Endothelial cell of umbilical vein (primary cell): Measurements from ENCODE around the gene CERCAM. TPM values are rescaled to one million over a fixed set of nuclear protein-coding genes. Genes with fewer than 3 reads are reported as not detected.

ENCODE experiments used
- BruUV-seq: library from RNA; stranded (reverse); fragments of 400-500 nt; replicated peaks from 2 replicates; lab custom pipeline; 2021; lab: Mats Ljungman, UMichigan
- CTCF ChIA-PET: fragments of 300-600, 350-600 bp; sonication (Branson Sonifier 250); formaldehyde crosslinking; loops from one replicate; lab custom pipeline; 2021; ENCODE audit warnings: antibody characterized with exemption, inconsistent platforms; lab: Charles Lee
- POLR2A ChIA-PET: fragments of 300-600, 350-600 bp; sonication (Branson Sonifier 250); formaldehyde crosslinking; loops from one replicate; lab custom pipeline; 2021; ENCODE audit warnings: antibody characterized with exemption, inconsistent platforms; lab: Charles Lee
- DNase-seq: peaks from one replicate; pipeline ENCODE4 v3.0.0-alpha.2; 2011; ENCODE audit warnings: low read depth, low spot score
- FAIRE-seq: peaks from 2 replicates; lab custom pipeline; 2011; peaks lifted over from hg19 to GRCh38; lab: Jason Lieb, UNC
- H2AFZ ChIP-seq: 2 replicates; pipeline ENCODE4 v1.6.0; 2012; ENCODE audit warnings: low read depth, low read length, control low read depth, inconsistent platforms
- H3K27ac ChIP-seq: 2 replicates; pipeline ENCODE4 v1.5.1; 2011; ENCODE audit warnings: low read depth, mild to moderate bottlenecking, control low read depth, low read length, moderate library complexity; ENCODE audit not compliant: insufficient read depth
- H3K27me3 ChIP-seq, 2 experiments: 2 replicates each; pipeline versions ENCODE4 v1.6.0 to v1.6.1; 2011; ENCODE audit warnings: low read length in 2 of 2, mixed read lengths in 1 of 2; ENCODE audit not compliant: control insufficient read depth in 2 of 2, insufficient read depth in 2 of 2
- H3K36me3 ChIP-seq, 2 experiments: 2 replicates in 1 of 2; 3 replicates in 1 of 2; pipeline ENCODE4 v1.5.1; 2011; ENCODE audit warnings: low read length in 2 of 2, mild to moderate bottlenecking in 1 of 2, moderate library complexity in 1 of 2; ENCODE audit not compliant: control insufficient read depth in 2 of 2, insufficient read depth in 2 of 2; ENCODE audit errors: extremely low read depth in 1 of 2
- H3K4me1 ChIP-seq: 3 replicates; pipeline ENCODE4 v1.5.1; 2011; ENCODE audit warnings: mild to moderate bottlenecking, low read length; ENCODE audit not compliant: control insufficient read depth, insufficient read depth; ENCODE audit errors: extremely low read depth
- H3K4me2 ChIP-seq: 2 replicates; pipeline ENCODE4 v1.6.1; 2011; ENCODE audit warnings: low read length, control low read depth, mixed read lengths; ENCODE audit not compliant: insufficient read depth
- H3K4me3 ChIP-seq, 3 experiments: fragments of 200-600 bp in 1 of 3; sonication (generic), shearing (Covaris generic) in 1 of 3; replicated peaks in 1 of 3; 2 replicates each; pipeline ENCODE4 v1.5.1; 2011 to 2016; ENCODE audit warnings: control low read depth in 3 of 3, low read length in 3 of 3, mild to moderate bottlenecking in 2 of 3, inconsistent platforms in 1 of 3, low read depth in 1 of 3, moderate library complexity in 1 of 3; ENCODE audit not compliant: insufficient read depth in 1 of 3
- H3K79me2 ChIP-seq: 2 replicates; pipeline ENCODE4 v1.6.0; 2012; ENCODE audit warnings: low read length, inconsistent platforms; ENCODE audit not compliant: control insufficient read depth, insufficient read depth
- H3K9ac ChIP-seq: replicated peaks from 2 replicates; pipeline ENCODE3; 2011; ENCODE audit warnings: low read length, control low read depth; ENCODE audit not compliant: insufficient read depth; ENCODE audit errors: extremely low read depth
- H3K9me1 ChIP-seq: replicated peaks from 3 replicates; pipeline ENCODE4 v1.6.0; 2011; ENCODE audit warnings: mild to moderate bottlenecking, low read length; ENCODE audit not compliant: control insufficient read depth, insufficient read depth; ENCODE audit errors: extremely low read depth
- H3K9me3 ChIP-seq: replicated peaks from 2 replicates; pipeline ENCODE4 v1.5.1; 2012; ENCODE audit warnings: low read length, inconsistent platforms; ENCODE audit not compliant: control insufficient read depth, insufficient read depth
- H4K20me1 ChIP-seq: replicated peaks from 2 replicates; pipeline ENCODE3; 2011; ENCODE audit warnings: mild to moderate bottlenecking, low read length; ENCODE audit not compliant: control insufficient read depth, insufficient read depth; ENCODE audit errors: extremely low read depth
- CTCF ChIP-seq, 2 donors: IDR thresholded peaks; 1 replicate in 1 of 2; 2 replicates in 1 of 2; pipeline ENCODE4 v1.5.1; 2011; ENCODE audit warnings: low read length in 2 of 2, mild to moderate bottlenecking in 2 of 2, moderate library complexity in 2 of 2, control low read depth in 1 of 2, inconsistent platforms in 1 of 2, low read depth in 1 of 2; ENCODE audit not compliant: insufficient read depth in 1 of 2; ENCODE audit errors: extremely low read depth in 1 of 2
- EZH2 ChIP-seq: IDR thresholded peaks from 2 replicates; pipeline ENCODE4 v1.6.1; 2012; ENCODE audit warnings: borderline replicate concordance, low read depth, mild to moderate bottlenecking, moderate library complexity, low read length, inconsistent platforms; ENCODE audit not compliant: severe bottlenecking
- FOS ChIP-seq: IDR thresholded peaks from 2 replicates; pipeline ENCODE4 v1.6.1; 2011; ENCODE audit warnings: mild to moderate bottlenecking, low read length, moderate library complexity, borderline replicate concordance; ENCODE audit not compliant: insufficient read depth
- GATA2 ChIP-seq: IDR thresholded peaks from 2 replicates; pipeline ENCODE4 v1.7.0; 2011; ENCODE audit warnings: low read depth, mild to moderate bottlenecking, moderate library complexity, mixed read lengths, low read length; ENCODE audit not compliant: insufficient read length, insufficient read depth
- JUN ChIP-seq: IDR thresholded peaks from 2 replicates; pipeline ENCODE4 v1.6.1; 2011; ENCODE audit warnings: borderline replicate concordance, low read depth; ENCODE audit not compliant: insufficient read length, insufficient read depth
- MYC ChIP-seq: IDR thresholded peaks from one replicate; pipeline ENCODE4 v1.6.1; 2011; ENCODE audit warnings: mild to moderate bottlenecking, low read depth, low read length
- POLR2A ChIP-seq: IDR thresholded peaks from 2 replicates; pipeline ENCODE4 v1.6.1; 2012; ENCODE audit warnings: low read depth, mild to moderate bottlenecking, control low read depth, low read length
- POLR2AphosphoS5 ChIP-seq: IDR thresholded peaks from 2 replicates; pipeline ENCODE4 v1.6.1; 2012; ENCODE audit warnings: low read depth, mild to moderate bottlenecking, control low read depth, low read length, moderate library complexity; ENCODE audit not compliant: insufficient read depth
- dilution Hi-C: fragments of 300-500 bp; cut with MboI; formaldehyde crosslinking; loops from one replicate; pipeline ENCODE4 v1.15.0; 2019; ENCODE audit warnings: low sequenced_read_pairs; ENCODE audit not compliant: extremely low pct_ligation_motif_present
- intact Hi-C: fragments of 100-400 bp; cut with micrococcal nuclease; formaldehyde crosslinking; loops from one replicate; pipeline ENCODE4 v1.10.0; 2022
- polyA plus RNA-seq, 4 experiments: library from polyadenylated mRNA; depleted of rRNA in 3 of 4; stranded (reverse) in 3 of 4; unstranded in 1 of 4; fragments of >200 nt; gene quantifications; 2 replicates each; pipeline versions ENCODE4 v1.2.1 to v1.2.3, GENCODE V29; 2011 to 2012; ENCODE audit warnings: missing spikeins in 1 of 4
- total RNA-seq: library from RNA; stranded (reverse); gene quantifications from 2 replicates; pipeline ENCODE4 v1.2.3, GENCODE V29; 2021
- TF ChIP-seq, protein P1 (sequence below): IDR thresholded peaks from 2 replicates; pipeline ENCODE4 v1.6.1; 2011; ENCODE audit not compliant: insufficient read depth, insufficient read length

The CERCAM gene
- total and polyA plus RNA-seq, 2 donors (not counting 3 experiments of a cell fraction or from before 2014, with no cell fraction given) = 47.9 to 77.8 TPM

DNA sequence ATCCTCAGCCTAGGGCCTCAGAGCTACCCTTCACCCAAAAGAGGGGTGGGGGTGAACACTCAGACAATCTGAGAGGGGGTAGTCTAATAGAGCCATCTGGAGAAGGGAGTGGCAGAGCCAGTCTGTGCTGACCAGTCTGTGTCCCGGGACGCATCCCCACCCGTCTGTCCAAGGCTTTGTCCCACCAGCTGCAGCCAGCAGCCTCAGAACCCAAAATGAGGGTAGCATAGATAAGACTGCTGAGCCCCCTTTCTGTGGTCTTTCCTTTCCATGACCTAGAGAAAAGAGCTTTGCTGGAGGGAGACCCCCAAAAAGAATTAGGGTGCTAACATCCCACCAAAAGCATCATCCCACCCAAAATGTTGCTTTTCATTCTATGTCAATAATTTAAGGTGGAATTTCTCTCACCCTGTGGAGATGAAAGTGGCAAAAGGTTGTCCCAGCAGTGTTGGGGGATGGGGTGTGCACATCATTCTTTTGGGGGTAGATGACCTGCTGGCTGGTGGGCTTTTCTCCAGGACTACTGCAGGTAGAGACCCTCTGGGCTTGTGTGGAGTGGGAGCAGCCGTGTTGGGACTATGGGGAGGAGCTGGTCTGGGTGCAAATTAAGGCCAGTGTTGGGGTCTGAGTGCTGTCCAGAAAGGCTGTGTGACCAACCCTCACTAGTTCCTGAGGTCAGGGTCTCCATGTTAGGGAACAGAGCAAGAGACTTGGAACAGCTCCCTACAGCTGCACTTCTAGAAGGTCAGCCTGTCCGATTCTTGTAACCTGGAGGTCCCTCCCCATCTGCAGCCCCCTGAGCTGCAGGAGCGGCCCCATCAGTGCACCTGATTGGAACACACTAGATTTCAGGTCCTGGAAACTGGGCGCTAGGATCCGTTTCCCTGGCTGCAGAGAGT lies 29.6 kb upstream of the CERCAM start:
- Histone ChIP-seq H3K79me2 (no peaks in the 10 kb centered on the region), H3K4me3 (no peak overlapping the region), H3K9me1 (no peaks in the 10 kb centered on the region), H3K36me3 (peaks cover 4 to 23% of the 10 kb centered on the region in 2 experiments), H3K9me3 (no peaks in the 10 kb centered on the region), H2AFZ (no peak overlapping the region), H3K27me3 (no peaks in the 10 kb centered on the region), H3K9ac (no peak overlapping the region), H3K27ac (no peak overlapping the region), H4K20me1 (no peaks in the 10 kb centered on the region), H3K4me1 (no peaks in the 10 kb centered on the region), H3K4me2 (no peak overlapping the region)
- TF ChIP-seq EZH2 (no peak), POLR2AphosphoS5 (no peak), JUN (no peak), CTCF (IDR thresholded peaks at IDR 0.05; ENCODE audit: extremely low read depth in 1 of 2, insufficient read depth in 1 of 2, low read depth in 1 of 2, low read length in 2 of 2) (no peak), POLR2A (no peak), FOS (no peak), GATA2 (no peak), MYC (no peak)
- TF ChIP-seq, protein P1, sequence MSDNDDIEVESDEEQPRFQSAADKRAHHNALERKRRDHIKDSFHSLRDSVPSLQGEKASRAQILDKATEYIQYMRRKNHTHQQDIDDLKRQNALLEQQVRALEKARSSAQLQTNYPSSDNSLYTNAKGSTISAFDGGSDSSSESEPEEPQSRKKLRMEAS = no peak
- ChIA-PET CTCF (interaction anchor here (2.7 kb wide), 1 partner anchor 20 kb away, joined by 12 read pairs; no protein-coding TSS in a partner anchor), POLR2A (no interaction called here)
- FAIRE-seq (no peak), DNase-seq (no peak)
- dilution Hi-C loops (no loop called here), intact Hi-C loops (no loop called here)
- BruUV-seq = no TSS peak
